Cortex of kidney (tissue), 1 donor: ENCODE data around the gene CCR1.
"Not testable (repeated sequence)": the region's sequence is repeated elsewhere in the genome, so short reads cannot be mapped to it uniquely, and the experiment has no call there.

Experiments
- DNase-seq: peaks from one replicate; lab custom pipeline; 2025; lab: John Stamatoyannopoulos, UW

CCR1 gene

GRCh38 chr3:46168583-46169345, 39.3 kb downstream of the CCR1 start:
- DNase-seq: no peak

GRCh38 chr3:46163556-46164041, 44.5 kb downstream of the CCR1 start:
- no peak for DNase-seq

- DNase-seq: no peak
These were observed 45.0 kb downstream of the CCR1 start for GRCh38 chr3:46162975-46163555.

GRCh38 chr3:46157685-46158084, 50.4 kb downstream of the CCR1 start:
- DNase-seq: not testable (repeated sequence)

- DNase-seq: no peak
These were observed 53.8 kb downstream of the CCR1 start for GRCh38 chr3:46154311-46154710.
